Hindlimb muscle (tissue), 1 donor: ENCODE results near the gene GARIN5A. TPM values are rescaled to one million over a fixed set of nuclear protein-coding genes. Genes with fewer than 3 reads are reported as not detected.
"Not testable (repeated sequence)": the region's sequence is repeated elsewhere in the genome, so short reads cannot be mapped to it uniquely, and the experiment has no call there.

Source experiments
- DNase-seq: peaks from one replicate; pipeline ENCODE4 v3.0.0-alpha.2; 2013
- polyA plus RNA-seq: library from polyadenylated mRNA; unstranded; fragments of 120-200 nt; gene quantifications from one replicate; pipeline ENCODE4 v1.2.1, GENCODE V29; 2013; ENCODE audit not compliant: insufficient read length

Gene GARIN5A
- polyA plus RNA-seq, 1 donor, result 6.8 TPM

GRCh38 chr19:50486823-50487515 lies 10.3 kb upstream of the GARIN5A start:
- DNase-seq, result no peak

- no peak for DNase-seq
These were observed 8.8 kb upstream of the GARIN5A start for GRCh38 chr19:50485284-50485955.

- no peak for DNase-seq
These were observed 6.3 kb upstream of the GARIN5A start for GRCh38 chr19:50482916-50483315.

- DNase-seq, result no peak
These were observed 5.7 kb upstream of the GARIN5A start for GRCh38 chr19:50482271-50482855.

- DNase-seq, result no peak
These were observed 4.9 kb upstream of the GARIN5A start for GRCh38 chr19:50481351-50482149.

- DNase-seq, result no peak
These were observed 3.8 kb upstream of the GARIN5A start for GRCh38 chr19:50480281-50481111.

- DNase-seq, result no peak
These were observed 3.2 kb upstream of the GARIN5A start for GRCh38 chr19:50479761-50480251.

GRCh38 chr19:50478901-50479715 lies 2.5 kb upstream of the GARIN5A start:
- DNase-seq, result no peak

- no peak for DNase-seq
These were observed 1.3 kb upstream of the GARIN5A start for GRCh38 chr19:50477751-50478515.

GRCh38 chr19:50476907-50477238 lies 225 bp upstream of the GARIN5A start:
- DNase-seq, result no peak

GRCh38 chr19:50475736-50476223 lies 868 bp downstream of the GARIN5A start:
- no peak for DNase-seq

GRCh38 chr19:50475101-50475568 lies 1.5 kb downstream of the GARIN5A start:
- DNase-seq, result no peak

GRCh38 chr19:50473336-50473735 lies 3.3 kb downstream of the GARIN5A start:
- DNase-seq, result not testable (repeated sequence)

- no peak for DNase-seq
These were observed 7.8 kb downstream of the GARIN5A start for GRCh38 chr19:50468818-50469217.

- no peak for DNase-seq
These were observed 9.1 kb downstream of the GARIN5A start for GRCh38 chr19:50467566-50467965.

GRCh38 chr19:50466706-50467039 lies 10.0 kb downstream of the GARIN5A start:
- no peak for DNase-seq

- DNase-seq, result peak; percentile 53
These were observed 10.5 kb downstream of the GARIN5A start for GRCh38 chr19:50465986-50466705.

GRCh38 chr19:50465000-50465399 lies 11.6 kb downstream of the GARIN5A start:
- no peak for DNase-seq

GRCh38 chr19:50464348-50464747 lies 12.3 kb downstream of the GARIN5A start:
- no peak for DNase-seq
